Activated CD8-positive, alpha-beta memory T cell treated with anti-CD3 and anti-CD28 coated beads, Interleukin-2, amount 50 U/mL, for 1 hour (primary cell): ENCODE measurements around the gene FHAD1.

Experiments used
- DNase-seq: peaks from one replicate; pipeline ENCODE4 v3.0.0-alpha.2; 2020; ENCODE audit errors: extremely low read depth

Gene FHAD1

DNA sequence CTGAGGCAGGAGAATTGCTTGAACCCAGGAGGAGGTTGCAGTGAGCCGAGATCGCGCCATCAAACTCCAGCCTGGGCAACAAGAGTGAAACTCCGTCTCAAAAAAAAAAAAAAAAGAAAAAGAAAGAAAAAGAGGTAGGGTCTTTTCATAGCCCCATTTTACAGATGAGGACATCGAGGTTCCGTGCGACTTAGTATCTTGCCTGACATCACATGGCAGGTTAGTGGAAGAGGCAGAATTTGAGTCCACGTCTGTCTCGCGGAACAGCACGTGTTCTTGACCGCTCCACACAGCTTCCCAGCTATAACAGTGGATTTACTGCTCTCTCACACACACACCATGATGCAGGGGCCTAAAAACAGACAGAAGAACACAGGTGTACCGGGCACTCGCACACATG is 192.3 kb downstream of the FHAD1 start:
- DNase-seq = no peak

GRCh38 chr1:15440357-15440756 is 193.3 kb downstream of the FHAD1 start:
- DNase-seq = no peak

GRCh38 chr1:15441247-15441646 is 194.2 kb downstream of the FHAD1 start:
- no peak for DNase-seq

DNA sequence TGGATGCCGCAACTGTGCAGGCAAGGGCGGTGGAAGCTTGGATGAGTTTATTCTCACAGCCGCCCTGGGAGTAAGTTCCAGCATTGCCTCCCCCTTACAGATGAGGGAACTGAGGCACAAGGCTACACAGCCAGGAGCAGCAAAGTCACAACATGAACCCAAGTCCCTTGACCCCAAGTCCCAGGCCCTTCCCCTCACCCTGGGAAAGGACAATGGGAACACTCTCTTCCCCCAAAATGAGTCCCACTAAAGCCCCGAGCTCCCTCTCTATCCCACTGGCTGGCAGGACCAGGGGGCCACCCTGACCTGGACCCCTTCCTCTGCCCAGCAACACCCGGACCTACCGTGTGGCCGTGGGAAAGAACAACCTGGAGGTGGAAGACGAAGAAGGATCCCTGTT is 195.1 kb downstream of the FHAD1 start:
- no peak for DNase-seq

- DNase-seq = no peak
These were observed 195.7 kb downstream of the FHAD1 start for GRCh38 chr1:15442759-15443158.

- no peak for DNase-seq
These were observed 196.3 kb downstream of the FHAD1 start for GRCh38 chr1:15443281-15443680.

GRCh38 chr1:15444468-15445389 is 197.7 kb downstream of the FHAD1 start:
- DNase-seq = no peak

- no peak for DNase-seq
These were observed 198.5 kb downstream of the FHAD1 start for GRCh38 chr1:15445390-15446122.

DNA sequence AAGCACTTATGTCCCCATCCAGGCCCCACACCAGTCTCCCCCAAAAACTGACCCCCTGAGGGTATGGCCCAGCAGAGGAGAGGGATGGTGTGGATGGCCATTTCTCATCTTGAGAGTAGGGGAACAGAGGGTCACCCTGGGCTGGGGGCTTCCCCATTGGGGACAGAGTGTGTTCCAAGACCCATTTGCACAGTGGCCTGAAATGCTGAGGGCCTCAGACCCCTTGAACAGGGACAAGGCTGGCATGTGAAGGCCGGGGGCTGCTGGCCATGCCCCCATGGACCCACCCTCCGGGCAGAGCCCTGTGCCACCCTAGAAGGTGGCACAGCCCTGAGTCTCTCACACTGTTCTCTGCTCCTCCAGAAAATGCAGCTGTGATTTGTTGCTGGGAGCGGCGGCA is 199.2 kb downstream of the FHAD1 start:
- DNase-seq = no peak
